Measurements from ENCODE around the gene CFAP46.

The CFAP46 gene

GRCh38 chr10:132849546-132850031, 92.8 kb downstream of the CFAP46 start:
- DNase-seq (ENCODE audit: low read depth) = no peak
- TF ChIP-seq, protein P1, sequence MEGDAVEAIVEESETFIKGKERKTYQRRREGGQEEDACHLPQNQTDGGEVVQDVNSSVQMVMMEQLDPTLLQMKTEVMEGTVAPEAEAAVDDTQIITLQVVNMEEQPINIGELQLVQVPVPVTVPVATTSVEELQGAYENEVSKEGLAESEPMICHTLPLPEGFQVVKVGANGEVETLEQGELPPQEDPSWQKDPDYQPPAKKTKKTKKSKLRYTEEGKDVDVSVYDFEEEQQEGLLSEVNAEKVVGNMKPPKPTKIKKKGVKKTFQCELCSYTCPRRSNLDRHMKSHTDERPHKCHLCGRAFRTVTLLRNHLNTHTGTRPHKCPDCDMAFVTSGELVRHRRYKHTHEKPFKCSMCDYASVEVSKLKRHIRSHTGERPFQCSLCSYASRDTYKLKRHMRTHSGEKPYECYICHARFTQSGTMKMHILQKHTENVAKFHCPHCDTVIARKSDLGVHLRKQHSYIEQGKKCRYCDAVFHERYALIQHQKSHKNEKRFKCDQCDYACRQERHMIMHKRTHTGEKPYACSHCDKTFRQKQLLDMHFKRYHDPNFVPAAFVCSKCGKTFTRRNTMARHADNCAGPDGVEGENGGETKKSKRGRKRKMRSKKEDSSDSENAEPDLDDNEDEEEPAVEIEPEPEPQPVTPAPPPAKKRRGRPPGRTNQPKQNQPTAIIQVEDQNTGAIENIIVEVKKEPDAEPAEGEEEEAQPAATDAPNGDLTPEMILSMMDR (conservative IDR thresholded peaks at IDR 0.05; ENCODE audit: control insufficient read depth, insufficient read depth, low read depth, low read length) = no peak
- H3K4me3 ChIP-seq (ENCODE audit: control insufficient read depth, low read depth, low read length) = no peak overlapping the region

DNA sequence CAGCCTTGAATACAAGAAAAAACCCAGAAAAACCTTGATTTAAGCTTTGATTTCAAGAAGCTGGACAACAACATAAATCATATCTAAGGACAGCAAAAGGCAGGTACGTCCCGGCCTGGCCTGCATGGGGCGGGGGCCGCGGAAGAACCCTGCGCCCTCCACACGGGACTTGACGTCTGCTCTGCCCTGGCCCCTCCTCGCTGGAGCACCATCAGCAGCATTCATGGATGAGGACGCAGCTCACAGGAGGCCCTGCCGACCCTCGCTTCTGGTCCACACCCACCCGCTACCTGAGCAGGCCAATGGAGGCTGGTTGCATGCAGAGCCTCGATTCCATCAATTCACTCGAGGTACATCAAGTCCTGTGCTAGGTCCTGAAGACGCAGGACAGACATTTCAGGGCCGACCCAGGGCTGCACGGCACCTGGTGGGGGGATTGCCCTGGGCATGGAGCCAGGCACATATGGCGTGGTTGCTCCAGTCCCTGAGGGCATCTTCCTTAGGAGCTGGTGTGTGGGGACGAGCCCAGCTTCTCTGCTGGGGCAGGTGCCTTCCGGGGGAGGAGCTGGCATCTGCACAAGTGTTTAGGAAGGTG, 93.3 kb downstream of the CFAP46 start:
- no peak for DNase-seq (ENCODE audit: low read depth)
- TF ChIP-seq, protein P1 (conservative IDR thresholded peaks at IDR 0.05; ENCODE audit: control insufficient read depth, insufficient read depth, low read depth, low read length) = no peak
- H3K4me3 ChIP-seq (ENCODE audit: control insufficient read depth, low read depth, low read length) = no peak overlapping the region

DNA sequence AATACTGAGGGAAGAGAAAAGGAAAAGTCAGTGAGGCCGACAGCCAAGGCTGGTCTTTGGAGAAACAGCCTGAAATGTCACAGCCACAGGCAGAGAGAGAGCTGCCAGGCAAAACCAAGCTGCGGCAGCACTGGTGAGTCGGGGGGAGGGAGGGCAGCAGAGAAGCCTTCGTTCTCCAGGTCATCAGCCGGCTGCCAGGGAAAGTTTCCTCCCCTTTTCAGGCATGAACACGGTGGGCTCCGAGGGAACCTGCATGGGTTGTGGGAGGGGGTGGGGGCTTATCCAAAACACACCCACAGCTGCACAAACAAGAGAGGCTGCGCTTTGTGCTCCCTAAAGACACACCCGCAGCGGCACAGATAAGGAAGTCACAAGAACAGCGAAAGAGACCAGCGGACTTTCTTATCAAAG, 94.1 kb downstream of the CFAP46 start:
- DNase-seq (ENCODE audit: low read depth) = no peak
- H3K4me3 ChIP-seq (ENCODE audit: control insufficient read depth, low read depth, low read length) = no peak overlapping the region
- TF ChIP-seq, protein P1 (conservative IDR thresholded peaks at IDR 0.05; ENCODE audit: control insufficient read depth, insufficient read depth, low read depth, low read length) = no peak

DNA sequence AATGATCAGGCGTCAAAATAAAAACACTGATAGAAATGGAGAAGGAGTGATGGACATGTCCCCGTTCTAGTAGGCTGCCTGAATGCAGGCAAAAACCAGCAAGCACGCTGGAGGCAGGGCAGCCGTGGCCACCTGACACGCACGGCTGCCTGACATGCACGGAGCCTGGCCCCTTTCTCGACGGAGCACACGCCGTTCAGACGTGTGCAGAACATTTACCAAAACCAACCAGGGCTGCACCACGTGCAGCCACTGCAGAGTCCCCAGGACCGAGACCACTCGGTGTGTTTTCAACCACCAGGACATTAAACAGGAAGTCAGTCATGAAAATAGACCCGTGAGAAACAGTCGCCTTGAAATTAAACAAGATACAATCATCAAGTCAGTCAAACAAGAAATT, 94.5 kb downstream of the CFAP46 start:
- TF ChIP-seq, protein P1 (conservative IDR thresholded peaks at IDR 0.05; ENCODE audit: control insufficient read depth, insufficient read depth, low read depth, low read length) = no peak
- H3K4me3 ChIP-seq (ENCODE audit: control insufficient read depth, low read depth, low read length) = no peak overlapping the region
- no peak for DNase-seq (ENCODE audit: low read depth)

DNA sequence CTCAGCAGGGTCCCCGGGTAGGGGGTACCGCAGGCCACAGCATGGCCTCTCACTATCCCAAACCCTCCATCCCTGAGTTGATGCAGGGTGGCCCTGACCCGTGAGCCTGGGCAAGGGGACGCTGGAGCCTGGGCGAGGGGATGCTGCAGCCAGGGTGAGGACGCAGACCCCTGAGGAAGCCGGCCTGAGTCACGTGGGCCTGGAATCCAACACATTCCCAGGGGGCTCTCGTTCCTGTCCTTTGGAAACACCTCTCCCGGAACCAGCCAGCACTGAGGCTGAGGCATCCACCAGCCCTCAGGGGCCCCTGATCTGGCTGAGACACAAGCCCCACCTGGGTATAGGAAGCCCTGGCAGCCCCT, 95.0 kb downstream of the CFAP46 start:
- TF ChIP-seq, protein P1 (conservative IDR thresholded peaks at IDR 0.05; ENCODE audit: control insufficient read depth, insufficient read depth, low read depth, low read length) = no peak
- no peak overlapping the region for H3K4me3 ChIP-seq (ENCODE audit: control insufficient read depth, low read depth, low read length)
- no peak for DNase-seq (ENCODE audit: low read depth)

DNA sequence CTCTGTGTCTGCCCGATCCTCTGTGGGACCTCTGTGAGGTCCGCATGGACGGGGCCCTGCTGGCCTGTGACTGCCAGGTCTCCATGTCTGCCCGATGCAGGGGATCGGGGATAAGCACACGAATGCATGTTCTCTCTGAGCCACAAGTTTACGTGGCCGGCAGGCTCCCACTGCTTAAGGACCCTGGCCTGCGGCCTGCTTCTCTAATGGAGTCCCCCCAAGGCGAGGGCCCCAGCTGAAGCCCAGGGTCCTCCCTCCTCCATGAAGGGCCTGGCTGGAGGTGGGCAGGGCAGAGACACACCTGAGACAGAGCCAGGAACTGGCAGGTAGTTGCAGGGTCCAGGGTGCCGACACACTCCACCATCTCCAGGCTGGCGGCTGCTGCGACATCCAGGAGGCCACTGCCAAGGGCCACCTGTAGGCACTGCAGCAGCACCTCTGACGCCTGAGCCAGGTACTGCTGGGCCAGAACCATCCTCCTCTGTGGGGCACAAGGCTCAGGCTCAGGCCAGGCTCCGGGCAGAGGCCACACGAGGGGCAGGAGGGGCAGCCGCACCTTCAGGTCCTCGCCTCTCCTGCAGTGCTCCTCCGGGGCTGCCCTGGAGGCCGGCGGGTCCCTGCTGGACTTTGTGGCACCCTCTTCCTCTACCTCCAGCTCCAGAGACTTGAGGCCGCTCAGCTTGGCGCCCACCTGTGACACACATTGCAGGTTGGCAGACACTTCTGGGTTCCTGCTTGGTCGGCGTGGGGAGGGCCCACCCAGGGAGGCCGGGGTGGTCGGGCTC, 95.5 kb downstream of the CFAP46 start:
- TF ChIP-seq, protein P1 (conservative IDR thresholded peaks at IDR 0.05; ENCODE audit: control insufficient read depth, insufficient read depth, low read depth, low read length) = no peak
- DNase-seq (ENCODE audit: low read depth) = no peak
- H3K4me3 ChIP-seq (ENCODE audit: control insufficient read depth, low read depth, low read length) = no peak overlapping the region
